Uterus (tissue), 4 donors: Measurements from ENCODE around the gene CPSF4. TPM values are rescaled to one million over a fixed set of nuclear protein-coding genes. Genes with fewer than 3 reads are reported as not detected.

Experiments
- DNase-seq, 2 donors: peaks; one replicate each; pipeline ENCODE4 v3.0.0-alpha.2; 2019 to 2020
- H3K27ac ChIP-seq, 2 donors: fragments of 200-600 bp; sonication (generic); 1 replicate in 1 of 2; 2 replicates in 1 of 2; pipeline ENCODE4 v1.5.1; 2016 to 2018
- H3K27me3 ChIP-seq, 2 donors: fragments of 200-600 bp; sonication (generic); one replicate each; pipeline ENCODE4 v1.5.1; 2018 to 2019; ENCODE audit warnings: control low read depth in 1 of 2
- H3K36me3 ChIP-seq, 2 donors: fragments of 200-600 bp; sonication (generic); one replicate each; pipeline ENCODE4 v1.5.1; 2019; ENCODE audit warnings: control low read depth in 1 of 2
- H3K4me1 ChIP-seq, 2 donors: fragments of 200-600 bp; sonication (generic); one replicate each; pipeline ENCODE4 v1.5.1; 2018 to 2019; ENCODE audit warnings: control low read depth in 1 of 2
- H3K4me3 ChIP-seq, 2 donors: fragments of 200-600 bp; sonication (generic); 1 replicate in 1 of 2; 2 replicates in 1 of 2; pipeline ENCODE4 v1.5.1; 2018 to 2019; ENCODE audit warnings: mild to moderate bottlenecking in 1 of 2
- H3K9me3 ChIP-seq, 2 donors: fragments of 200-600 bp; sonication (generic); one replicate each; pipeline ENCODE4 v1.5.1; 2019; ENCODE audit warnings: control low read depth in 1 of 2
- POLR2A ChIP-seq, 2 donors: fragments of 450-650 bp; IDR thresholded peaks; one replicate each; pipeline ENCODE4 v1.6.1; 2016; ENCODE audit warnings: antibody characterized with exemption in 2 of 2, mild to moderate bottlenecking in 1 of 2, moderate library complexity in 1 of 2
- intact Hi-C: fragments of 100-400 bp; cut with DNase I; formaldehyde crosslinking; loops from one replicate; pipeline ENCODE4 v1.15.1; 2023; ENCODE audit warnings: low total_unique reads
- total RNA-seq, 4 donors: library from RNA; depleted of rRNA in 3 of 4; stranded (reverse); fragments of >200 nt in 3 of 4; gene quantifications; one replicate each; pipeline versions ENCODE4 v1.1.0 to v1.2.4, GENCODE V29; 2014 to 2023
- TF ChIP-seq, protein P1 (sequence below), 4 experiments: fragments of 200-600 bp in 2 of 4; fragments of 450-650 bp in 2 of 4; sonication (generic) in 2 of 4; IDR thresholded peaks; one replicate each; pipeline ENCODE4 v1.5.1; 2016 to 2019; ENCODE audit warnings: antibody characterized with exemption in 4 of 4, mild to moderate bottlenecking in 2 of 4, moderate library complexity in 1 of 4
- donor health status: DM: yes; HTN: yes; CAD: no.

CPSF4 gene
- total RNA-seq = 10 to 100 TPM; 23.8 to 67.9 (median 38.4) TPM

DNA sequence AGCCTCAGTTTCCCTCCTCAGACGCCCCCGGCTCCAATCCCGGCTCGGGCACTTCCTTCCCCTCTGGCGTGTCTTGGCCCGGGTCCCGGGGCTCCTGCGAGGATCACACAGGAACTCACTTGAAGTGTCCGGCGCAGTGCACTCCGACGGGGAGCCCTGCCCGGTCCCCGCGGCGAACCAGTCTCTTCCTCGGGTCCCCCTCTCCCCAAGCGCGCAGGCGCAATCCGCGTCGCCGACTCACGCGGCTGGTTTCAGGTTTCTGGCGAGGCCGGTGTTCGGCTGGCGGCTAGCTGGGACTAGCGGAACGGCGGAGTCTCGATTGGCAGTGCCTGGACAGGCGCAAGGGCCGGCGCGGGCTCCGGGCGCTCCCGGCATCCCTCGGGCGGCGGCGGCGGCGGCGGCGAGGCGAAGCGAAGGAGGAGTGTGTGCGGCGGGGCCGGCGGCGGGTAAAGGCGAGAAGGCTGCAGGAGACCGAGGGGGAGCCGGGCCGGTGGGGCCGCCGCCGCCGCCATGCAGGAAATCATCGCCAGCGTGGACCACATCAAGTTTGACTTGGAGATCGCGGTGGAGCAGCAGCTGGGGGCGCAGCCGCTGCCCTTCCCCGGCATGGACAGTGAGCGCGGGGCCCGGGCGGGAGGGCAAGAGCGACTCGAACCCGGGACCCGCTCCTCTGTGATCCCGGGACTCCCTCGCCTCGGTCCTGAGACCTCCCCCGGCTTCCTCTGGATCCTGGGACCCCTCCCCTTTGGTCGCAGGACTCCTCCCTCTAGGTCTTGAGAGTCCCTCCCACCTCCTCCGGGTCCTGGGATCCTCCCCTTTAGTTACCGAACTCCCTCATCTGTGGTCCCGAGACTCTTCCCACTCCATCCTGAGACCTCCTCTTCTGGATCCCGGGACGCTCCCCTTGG is at the start of gene CPSF4, which contains the start of gene PTCD1:
Gene CPSF4, plus strand, starts transcription at position 371 of the 908 bp plus-strand sequence. Its CDS starts 140 bp downstream, at position 511.
Gene PTCD1, minus strand, starts transcription at position 226 of the 908 bp plus-strand sequence. CDS start 3,556 bp downstream, outside the sequence.
- Histone ChIP-seq H3K27me3 (no peaks in the 10 kb centered on the region), H3K9me3 (no peaks in the 10 kb centered on the region), H3K4me3 (peak within 1 kb of the TSS; percentile 73 to 87), H3K4me1 (peaks cover 6% of the 10 kb centered on the region in 2 donors), H3K27ac (peak within 1 kb of the TSS; percentile 88 to 91), H3K36me3 (no peaks in the 10 kb centered on the region)
- TF ChIP-seq, protein P1, sequence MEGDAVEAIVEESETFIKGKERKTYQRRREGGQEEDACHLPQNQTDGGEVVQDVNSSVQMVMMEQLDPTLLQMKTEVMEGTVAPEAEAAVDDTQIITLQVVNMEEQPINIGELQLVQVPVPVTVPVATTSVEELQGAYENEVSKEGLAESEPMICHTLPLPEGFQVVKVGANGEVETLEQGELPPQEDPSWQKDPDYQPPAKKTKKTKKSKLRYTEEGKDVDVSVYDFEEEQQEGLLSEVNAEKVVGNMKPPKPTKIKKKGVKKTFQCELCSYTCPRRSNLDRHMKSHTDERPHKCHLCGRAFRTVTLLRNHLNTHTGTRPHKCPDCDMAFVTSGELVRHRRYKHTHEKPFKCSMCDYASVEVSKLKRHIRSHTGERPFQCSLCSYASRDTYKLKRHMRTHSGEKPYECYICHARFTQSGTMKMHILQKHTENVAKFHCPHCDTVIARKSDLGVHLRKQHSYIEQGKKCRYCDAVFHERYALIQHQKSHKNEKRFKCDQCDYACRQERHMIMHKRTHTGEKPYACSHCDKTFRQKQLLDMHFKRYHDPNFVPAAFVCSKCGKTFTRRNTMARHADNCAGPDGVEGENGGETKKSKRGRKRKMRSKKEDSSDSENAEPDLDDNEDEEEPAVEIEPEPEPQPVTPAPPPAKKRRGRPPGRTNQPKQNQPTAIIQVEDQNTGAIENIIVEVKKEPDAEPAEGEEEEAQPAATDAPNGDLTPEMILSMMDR (IDR thresholded peaks at IDR 0.05) = peak in 2 of 4 experiments; percentile 5 to 49
- TF ChIP-seq POLR2A (IDR thresholded peaks at IDR 0.05) = peak in 1 of 2 donors; percentile 62
- peak; percentile 93 to 97 for DNase-seq
- intact Hi-C loops = no loop called here

DNA sequence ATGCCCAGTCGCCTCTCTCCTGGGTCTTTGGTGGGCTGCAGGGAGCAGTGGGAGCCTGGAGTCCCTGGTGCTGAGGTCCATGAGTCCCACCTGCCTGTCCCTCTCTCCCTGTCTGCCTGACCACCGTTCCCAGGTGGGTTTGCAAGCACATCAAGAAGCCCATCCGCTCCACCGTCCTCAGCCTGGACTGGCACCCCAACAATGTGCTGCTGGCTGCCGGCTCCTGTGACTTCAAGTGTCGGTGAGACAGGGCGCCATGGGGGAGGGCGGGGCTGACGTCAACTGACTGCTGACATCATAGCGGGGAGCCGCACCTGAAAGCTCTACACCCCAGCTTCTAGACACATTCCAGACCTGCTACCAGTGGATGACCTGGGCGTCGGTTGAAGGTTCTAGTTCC is 49.0 kb upstream of the CPSF4 start:
- no peak for TF ChIP-seq POLR2A (IDR thresholded peaks at IDR 0.05)
- TF ChIP-seq, protein P1 (IDR thresholded peaks at IDR 0.05) = no peak
- Histone ChIP-seq H3K9me3 (no peaks in the 10 kb centered on the region), H3K27ac (no peak overlapping the region), H3K4me3 (no peak overlapping the region), H3K36me3 (no peaks in the 10 kb centered on the region), H3K4me1 (peaks cover 0 to 10% of the 10 kb centered on the region in 2 donors), H3K27me3 (no peaks in the 10 kb centered on the region)
- intact Hi-C loops = no loop called here
- no peak for DNase-seq

- TF ChIP-seq POLR2A (IDR thresholded peaks at IDR 0.05) = no peak
- TF ChIP-seq, protein P1 (IDR thresholded peaks at IDR 0.05) = no peak
- H3K36me3 ChIP-seq = no peaks in the 10 kb centered on the region
- intact Hi-C loops = no loop called here
- no peak overlapping the region for H3K4me3 ChIP-seq
- no peaks in the 10 kb centered on the region for H3K9me3 ChIP-seq
- H3K27me3 ChIP-seq = no peaks in the 10 kb centered on the region
- DNase-seq = no peak
- H3K27ac ChIP-seq = no peak overlapping the region
- peaks cover 0 to 10% of the 10 kb centered on the region in 2 donors for H3K4me1 ChIP-seq
Measured at GRCh38 chr7:99390941-99391602, 47.7 kb upstream of the CPSF4 start.

DNA sequence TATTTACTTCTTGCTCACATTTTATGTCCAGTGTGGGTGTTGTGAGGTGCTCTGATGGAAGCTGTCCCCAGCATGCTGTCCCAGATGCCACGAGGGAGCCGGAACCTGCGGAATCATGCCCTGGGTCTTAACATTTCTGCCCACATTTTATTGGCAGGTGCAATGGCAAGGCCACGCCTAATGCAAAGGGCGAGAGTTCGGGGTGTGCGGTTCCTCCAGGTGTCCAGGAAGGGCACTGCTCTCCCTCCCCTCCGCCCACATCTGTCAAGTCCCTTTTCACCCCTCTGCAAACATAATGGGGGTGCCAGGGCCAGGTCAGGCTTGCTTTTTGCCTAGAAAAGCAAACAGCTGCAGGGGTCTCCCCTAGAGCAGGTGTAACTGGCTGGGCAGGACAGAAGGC is 46.7 kb upstream of the CPSF4 start:
- DNase-seq = no peak
- H3K9me3 ChIP-seq = no peaks in the 10 kb centered on the region
- intact Hi-C loops = no loop called here
- H3K4me1 ChIP-seq = peaks cover 0 to 10% of the 10 kb centered on the region in 2 donors
- no peaks in the 10 kb centered on the region for H3K27me3 ChIP-seq
- H3K36me3 ChIP-seq = no peaks in the 10 kb centered on the region
- H3K4me3 ChIP-seq = peak overlapping the region in 1 of 2 donors; percentile 54
- TF ChIP-seq POLR2A (IDR thresholded peaks at IDR 0.05) = no peak
- TF ChIP-seq, protein P1 (IDR thresholded peaks at IDR 0.05) = no peak
- H3K27ac ChIP-seq = peak overlapping the region in 1 of 2 donors; percentile 70
